ENCODE results near the gene TBL1XR1.

- TF ChIP-seq BACH1 (IDR thresholded peaks at IDR 0.05; ENCODE audit: low read length) (no peak), BRCA1 (IDR thresholded peaks at IDR 0.05; ENCODE audit: low read depth, low read length) (no peak), POLR2A (IDR thresholded peaks at IDR 0.05; ENCODE audit: control extremely low read depth in 1 of 2, low read depth in 2 of 2, low read length in 2 of 2) (no peak), PHF8 (conservative IDR thresholded peaks at IDR 0.05; ENCODE audit: low read depth, low read length) (no peak), CTCF (IDR thresholded peaks at IDR 0.05; ENCODE audit: control extremely low read depth in 1 of 3, insufficient read depth in 1 of 3, low read depth in 1 of 3, low read length in 3 of 3) (no peak), RNF2 (IDR thresholded peaks at IDR 0.05; ENCODE audit: borderline replicate concordance, low read depth, low read length, missing control alignments, poor library complexity, severe bottlenecking) (no peak)
- TF ChIP-seq, protein P1, sequence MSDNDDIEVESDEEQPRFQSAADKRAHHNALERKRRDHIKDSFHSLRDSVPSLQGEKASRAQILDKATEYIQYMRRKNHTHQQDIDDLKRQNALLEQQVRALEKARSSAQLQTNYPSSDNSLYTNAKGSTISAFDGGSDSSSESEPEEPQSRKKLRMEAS (IDR thresholded peaks at IDR 0.05): no peak
Observed at GRCh38 chr3:177105623-177106022, 91.7 kb downstream of the TBL1XR1 start.

Data from H1 (cell line).